ENCODE measurements around the gene R3HDM4.

R3HDM4 gene

GRCh38 chr19:929891-930258 lies 16.9 kb upstream of the R3HDM4 start:
- DNase-seq: no peak

GRCh38 chr19:929203-929890 lies 16.3 kb upstream of the R3HDM4 start:
- DNase-seq: no peak

- no peak for DNase-seq
These were observed 15.6 kb upstream of the R3HDM4 start for GRCh38 chr19:928471-929202.

- DNase-seq: no peak
These were observed 14.9 kb upstream of the R3HDM4 start for GRCh38 chr19:927780-928401.

GRCh38 chr19:927351-927779 lies 14.3 kb upstream of the R3HDM4 start:
- no peak for DNase-seq

GRCh38 chr19:926589-927350 lies 13.8 kb upstream of the R3HDM4 start:
- DNase-seq: no peak

GRCh38 chr19:926323-926588 lies 13.2 kb upstream of the R3HDM4 start:
- no peak for DNase-seq

GRCh38 chr19:925526-926322 lies 12.7 kb upstream of the R3HDM4 start, which contains the start of gene ARID3A:
Gene ARID3A (plus strand): TSS chr19:926035. CDS start chr19:929529, 3,494 bp downstream.
- DNase-seq: peak; percentile 74 to 78

GRCh38 chr19:925087-925525 lies 12.1 kb upstream of the R3HDM4 start:
- DNase-seq: no peak

GRCh38 chr19:924553-925086 lies 11.6 kb upstream of the R3HDM4 start:
- no peak for DNase-seq

- no peak for DNase-seq
These were observed 7.2 kb upstream of the R3HDM4 start for GRCh38 chr19:920051-920864.

GRCh38 chr19:919199-920050 lies 6.4 kb upstream of the R3HDM4 start:
- DNase-seq: no peak

GRCh38 chr19:918481-919198 lies 5.6 kb upstream of the R3HDM4 start:
- DNase-seq: no peak

GRCh38 chr19:918152-918437 lies 5.1 kb upstream of the R3HDM4 start:
- no peak for DNase-seq

- DNase-seq: no peak
These were observed 4.5 kb upstream of the R3HDM4 start, which contains the start of gene KISS1R for GRCh38 chr19:917323-918151. Gene KISS1R (plus strand): TSS chr19:917333. CDS start chr19:917503, 170 bp downstream.

GRCh38 chr19:916645-917322 lies 3.8 kb upstream of the R3HDM4 start:
- no peak for DNase-seq

- DNase-seq: no peak
These were observed 589 bp downstream of the R3HDM4 start for GRCh38 chr19:912181-913079.
